Stimulated activated CD4-positive, alpha-beta T cell treated with anti-CD3 and anti-CD28 coated beads, Interleukin-1b, Interleukin-23, amount 100 ng/mL, for 1 hour (primary cell): ENCODE data around the gene CELF5.
"Not testable (repeated sequence)": the region's sequence is repeated elsewhere in the genome, so short reads cannot be mapped to it uniquely, and the experiment has no call there.

Source experiments
- DNase-seq, 2 donors: peaks; one replicate each; pipeline ENCODE4 v3.0.0-alpha.2; 2020; ENCODE audit warnings: low read depth in 2 of 2

CELF5 gene

DNA sequence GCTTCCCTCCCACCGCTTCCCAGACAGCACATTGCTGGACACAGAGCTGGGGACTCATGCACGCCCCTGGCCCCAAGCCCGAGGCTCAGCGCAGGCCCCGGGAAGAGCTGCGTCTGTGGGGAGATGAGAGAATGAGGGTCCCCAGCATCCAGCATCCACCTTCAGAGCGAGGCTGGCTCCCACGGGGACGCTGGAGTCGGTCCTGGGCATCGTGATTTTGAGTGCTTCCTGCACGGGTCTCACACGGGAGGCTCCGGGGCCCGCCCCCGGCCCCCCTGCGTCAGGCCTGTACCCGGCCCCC is 34.0 kb upstream of the CELF5 start:
- DNase-seq = no peak

DNA sequence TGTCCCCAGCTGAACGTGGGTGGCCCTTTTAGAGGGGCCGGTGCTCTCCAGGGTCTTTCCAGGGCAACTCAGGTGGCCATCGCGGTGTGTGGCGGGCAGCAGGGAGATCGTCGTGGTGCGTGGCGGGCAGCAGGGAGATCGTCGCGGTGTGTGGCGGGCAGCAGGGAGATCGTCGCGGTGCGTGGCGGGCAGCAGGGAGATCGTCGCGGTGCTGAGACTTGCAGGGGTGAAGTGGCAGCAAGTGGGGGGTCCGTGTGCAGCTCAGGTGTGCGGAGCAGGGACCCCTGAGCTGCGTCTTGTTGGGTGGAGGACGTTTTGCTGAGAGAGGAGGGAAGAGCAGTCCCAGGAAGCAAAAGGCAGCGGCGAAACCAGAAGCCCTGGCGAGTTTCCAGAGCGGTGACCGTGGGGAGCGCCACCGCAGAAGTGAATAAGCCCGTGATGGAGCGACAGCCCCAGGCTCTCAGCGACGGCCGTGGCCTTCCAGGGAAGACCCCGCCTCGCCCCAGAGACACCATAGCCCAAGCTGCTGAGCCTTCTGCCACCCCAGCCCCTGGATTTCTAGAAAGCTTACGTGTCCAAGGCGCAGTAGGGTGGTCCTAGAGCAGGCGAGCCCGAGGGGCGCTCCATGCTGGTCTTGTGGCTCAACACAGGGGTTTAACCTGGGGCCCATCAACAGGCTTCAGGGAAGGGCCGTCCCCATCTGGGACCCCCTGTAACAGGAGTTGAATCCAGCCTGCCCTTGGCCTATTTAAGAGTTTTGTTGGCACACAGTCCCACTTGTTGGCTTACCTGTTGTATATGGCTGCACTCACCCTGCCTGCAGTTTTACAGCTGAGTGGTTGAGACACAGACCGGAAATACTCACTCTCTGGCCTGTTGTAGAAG is 33.3 kb upstream of the CELF5 start:
- DNase-seq = no peak

DNA sequence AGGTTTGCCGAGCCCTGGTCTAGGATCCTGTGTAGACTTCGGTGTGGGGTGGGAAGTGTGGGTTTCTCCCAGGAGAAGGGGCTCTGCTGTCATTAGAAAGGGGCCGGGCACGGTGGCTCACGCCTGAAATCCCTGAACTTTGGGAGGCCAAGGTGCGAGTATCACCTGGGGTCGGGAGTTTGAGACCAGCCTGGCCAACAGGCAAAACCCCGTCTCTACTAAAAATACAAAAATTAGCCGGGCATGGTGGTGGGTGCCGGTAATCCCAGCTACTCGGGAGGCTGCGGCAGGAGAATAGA is 32.7 kb upstream of the CELF5 start:
- DNase-seq = not testable (repeated sequence)

GRCh38 chr19:3192228-3192635 is 32.2 kb upstream of the CELF5 start:
- no peak for DNase-seq

DNA sequence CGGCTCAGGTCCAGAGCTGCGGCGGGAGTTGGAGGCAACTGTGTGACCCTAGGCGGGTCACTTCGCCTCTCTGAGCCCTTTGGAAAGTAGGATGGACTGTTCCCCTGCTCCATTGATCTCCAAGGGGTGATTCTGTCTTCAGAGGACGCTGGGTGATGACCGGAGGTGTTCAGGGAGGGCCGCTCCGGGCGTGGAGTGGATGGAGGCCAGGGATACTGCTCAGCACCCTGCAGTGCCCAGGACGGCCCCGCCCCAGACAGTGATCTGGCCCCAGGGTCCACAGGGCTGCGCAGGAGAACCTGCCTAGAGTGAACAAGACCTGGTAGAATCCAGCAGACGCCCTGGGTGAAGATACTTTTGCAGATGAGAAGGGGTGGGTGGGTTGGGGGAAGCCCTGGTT is 31.8 kb upstream of the CELF5 start:
- no peak for DNase-seq

DNA sequence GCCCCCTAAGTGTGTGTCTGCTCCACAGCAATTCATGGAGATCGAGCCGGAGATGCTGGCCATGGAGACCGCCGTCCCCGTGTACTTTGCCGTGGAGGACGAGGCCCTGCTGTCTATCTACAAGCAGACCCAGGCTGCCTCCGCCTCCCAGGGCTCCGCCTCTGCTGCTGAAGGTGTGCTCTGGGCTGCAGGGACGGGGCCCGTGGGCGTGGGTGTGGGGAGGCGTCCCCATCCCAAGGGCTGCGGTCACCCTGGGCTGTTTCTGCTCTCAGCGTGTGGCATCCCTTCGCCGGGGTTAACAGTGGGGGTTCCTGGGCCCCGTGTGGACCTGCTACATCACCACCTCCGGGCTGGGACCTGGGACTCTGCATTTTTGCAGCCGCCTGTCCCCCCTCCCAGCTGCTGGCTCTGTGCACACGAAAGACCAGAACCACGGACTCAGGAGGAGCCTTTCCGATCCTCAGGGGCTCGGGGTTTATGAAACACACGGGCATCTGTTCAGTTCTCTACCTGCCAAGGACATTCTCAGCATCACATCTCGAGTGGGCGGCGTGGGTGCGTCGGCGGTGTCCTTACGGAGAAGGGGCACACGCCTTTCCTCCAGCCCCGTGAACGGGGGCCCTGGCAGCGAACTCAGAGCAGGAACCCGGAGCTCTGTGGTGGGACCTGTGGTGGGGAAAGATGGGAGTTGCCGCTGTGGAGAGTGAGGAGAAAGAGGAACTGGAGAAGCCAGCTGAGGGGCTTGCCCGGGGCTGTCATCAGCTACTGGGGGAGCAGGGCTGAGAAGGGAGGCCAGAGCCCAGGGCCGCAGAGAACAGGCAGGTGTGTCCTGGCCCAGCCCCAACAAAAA is 31.0 kb upstream of the CELF5 start:
- no peak for DNase-seq

DNA sequence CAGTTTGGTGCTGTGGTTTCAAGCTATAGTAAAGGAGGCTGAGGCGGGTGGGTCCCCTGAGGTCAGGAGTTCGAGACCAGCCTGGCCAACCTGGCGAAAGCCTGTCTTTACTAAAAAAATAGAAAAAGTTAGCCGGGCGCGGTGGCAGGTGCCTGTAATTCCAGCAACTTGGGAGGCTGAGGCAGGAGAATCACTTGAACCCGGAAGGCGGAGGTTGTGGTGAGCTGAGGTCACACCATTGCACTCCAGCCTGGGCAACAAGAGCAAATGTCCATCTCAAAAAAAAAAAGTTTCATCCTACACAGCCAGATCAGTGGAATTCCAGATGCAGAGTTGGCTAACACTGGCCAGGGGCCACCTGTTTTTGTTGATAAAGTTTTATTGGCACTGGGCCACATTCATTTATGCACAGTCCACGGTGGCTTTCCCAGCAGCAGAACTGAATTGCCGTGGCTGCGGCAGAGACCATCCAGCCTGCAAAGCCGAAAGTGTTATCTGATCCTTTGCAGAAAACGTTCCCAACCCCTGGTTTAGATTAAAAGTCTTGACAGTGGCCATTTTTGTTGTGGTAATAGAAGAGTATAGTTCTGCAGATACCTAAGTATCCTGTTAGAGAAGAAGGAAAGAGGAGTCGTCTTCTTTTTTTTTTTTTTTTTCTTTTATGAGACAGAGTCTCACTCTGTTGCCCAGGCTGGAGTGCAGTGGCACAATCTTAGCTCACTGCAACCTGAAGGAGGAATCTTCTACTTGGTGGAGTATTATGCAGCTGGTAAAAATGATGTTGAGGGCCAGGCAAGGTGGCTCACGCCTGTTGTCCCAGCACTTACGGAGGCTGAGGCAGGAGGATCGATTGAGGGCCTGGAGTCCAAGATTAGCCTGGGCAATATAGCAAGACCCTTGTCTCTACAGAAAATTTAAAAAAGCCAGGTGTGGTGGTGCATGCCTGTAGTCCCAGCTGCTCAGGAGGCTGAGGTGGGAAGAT is 30.1 kb upstream of the CELF5 start:
- DNase-seq = no peak

DNA sequence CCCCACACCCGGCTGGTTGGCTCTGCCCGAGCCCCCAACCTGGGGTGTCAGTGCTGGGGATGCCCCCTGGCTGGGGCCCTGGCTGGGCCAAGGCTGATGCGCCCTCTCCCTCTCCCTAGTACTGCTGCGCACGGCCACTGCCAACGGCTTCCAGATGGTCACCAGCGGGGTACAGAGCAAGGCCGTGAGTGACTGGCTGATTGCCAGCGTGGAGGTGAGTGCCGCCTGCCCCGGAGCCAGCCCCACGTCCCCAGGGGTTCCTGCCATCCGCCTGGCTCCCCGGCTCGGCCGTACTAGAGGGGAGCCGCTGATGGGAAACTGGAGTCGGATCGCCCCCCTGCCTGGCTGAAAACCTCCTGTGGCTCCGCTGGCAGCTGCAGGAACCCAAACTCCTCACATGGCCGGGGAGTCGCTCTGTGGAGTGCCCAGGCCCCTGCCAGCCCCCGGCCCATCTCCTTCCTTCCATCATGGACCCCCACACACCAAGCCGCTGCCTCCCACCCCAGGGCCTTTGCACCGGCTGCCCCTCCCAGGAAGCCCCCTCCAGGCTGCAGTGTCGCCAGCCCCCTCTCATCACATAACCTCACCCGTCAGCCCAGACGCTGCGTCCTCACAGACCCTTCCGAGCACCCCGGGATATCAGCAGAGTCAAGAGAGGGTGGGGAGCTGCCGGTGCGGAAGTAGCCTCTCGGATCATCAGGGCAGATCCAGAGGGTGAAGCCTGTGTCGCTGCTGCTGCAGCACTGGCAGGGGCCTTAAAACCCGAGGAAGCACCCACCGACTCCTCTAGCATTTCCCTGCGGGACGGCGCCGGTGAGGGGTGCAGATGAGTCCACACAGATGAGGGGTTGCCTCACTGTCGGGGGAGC is 28.2 kb upstream of the CELF5 start:
- DNase-seq = no peak

DNA sequence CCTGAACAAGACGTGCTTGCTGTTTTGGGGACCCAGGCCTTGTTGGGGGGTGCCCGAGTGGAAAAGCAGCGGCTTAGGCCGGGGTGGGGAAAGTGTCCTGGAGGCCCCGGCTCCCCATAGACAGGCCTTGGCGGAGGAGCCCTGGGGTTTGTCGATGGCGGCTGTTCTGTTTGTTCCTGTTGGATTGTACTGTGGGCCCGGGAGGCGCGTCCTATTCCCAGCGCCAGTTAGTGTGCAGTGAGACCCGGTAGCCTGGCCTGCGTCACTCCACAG is 27.6 kb upstream of the CELF5 start:
- DNase-seq = no peak

DNA sequence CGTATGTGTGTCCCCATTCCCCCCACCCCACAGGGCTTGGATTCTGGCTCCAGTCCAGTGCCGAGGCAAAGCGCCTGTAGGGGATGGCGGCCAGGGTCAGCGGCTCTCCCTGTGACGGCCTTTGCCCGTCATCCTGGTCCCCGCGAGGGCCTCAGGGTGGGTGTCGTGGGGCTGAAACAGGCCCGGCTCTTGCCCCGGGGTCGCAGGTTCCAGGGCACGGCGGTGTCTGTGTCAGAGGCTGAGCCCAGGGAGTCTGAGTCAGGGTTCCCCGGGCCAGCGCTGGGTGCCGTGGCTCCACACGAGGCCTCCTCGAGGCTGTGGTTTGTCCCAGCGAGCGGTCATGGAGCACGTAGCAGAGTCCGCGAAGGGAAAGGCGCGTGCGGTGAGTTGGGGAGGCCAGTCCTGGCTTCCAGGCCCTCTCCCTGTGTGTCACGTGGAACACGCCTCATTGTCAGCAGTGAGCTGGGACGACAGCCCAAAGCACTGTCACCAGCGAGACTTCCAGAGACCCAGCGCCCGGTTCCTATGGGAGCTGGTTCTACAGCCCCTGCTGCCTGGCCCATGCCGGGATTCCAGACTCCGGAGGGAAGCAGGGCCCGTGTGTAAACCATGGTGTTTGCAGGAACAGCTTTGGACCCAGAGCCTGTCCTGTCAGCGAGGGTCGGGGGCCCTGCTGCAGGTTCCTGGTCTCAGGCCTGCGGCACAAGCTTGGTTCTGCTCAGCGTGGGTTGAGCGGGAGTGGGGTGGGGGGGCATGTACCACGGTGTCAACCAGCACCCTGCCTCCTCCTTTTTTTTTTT is 25.4 kb upstream of the CELF5 start:
- DNase-seq = no peak

- no peak for DNase-seq
Observed at GRCh38 chr19:3201072-3201700, 23.3 kb upstream of the CELF5 start.

- DNase-seq = no peak
Observed at GRCh38 chr19:3201911-3202310, 22.6 kb upstream of the CELF5 start.

- DNase-seq = no peak
Observed at GRCh38 chr19:3202346-3202745, 22.1 kb upstream of the CELF5 start.

GRCh38 chr19:3202895-3203294 is 21.6 kb upstream of the CELF5 start:
- not testable (repeated sequence) for DNase-seq

- no peak for DNase-seq
Observed at GRCh38 chr19:3203805-3204645, 20.4 kb upstream of the CELF5 start.

GRCh38 chr19:3204646-3205275 is 19.7 kb upstream of the CELF5 start:
- DNase-seq = no peak

DNA sequence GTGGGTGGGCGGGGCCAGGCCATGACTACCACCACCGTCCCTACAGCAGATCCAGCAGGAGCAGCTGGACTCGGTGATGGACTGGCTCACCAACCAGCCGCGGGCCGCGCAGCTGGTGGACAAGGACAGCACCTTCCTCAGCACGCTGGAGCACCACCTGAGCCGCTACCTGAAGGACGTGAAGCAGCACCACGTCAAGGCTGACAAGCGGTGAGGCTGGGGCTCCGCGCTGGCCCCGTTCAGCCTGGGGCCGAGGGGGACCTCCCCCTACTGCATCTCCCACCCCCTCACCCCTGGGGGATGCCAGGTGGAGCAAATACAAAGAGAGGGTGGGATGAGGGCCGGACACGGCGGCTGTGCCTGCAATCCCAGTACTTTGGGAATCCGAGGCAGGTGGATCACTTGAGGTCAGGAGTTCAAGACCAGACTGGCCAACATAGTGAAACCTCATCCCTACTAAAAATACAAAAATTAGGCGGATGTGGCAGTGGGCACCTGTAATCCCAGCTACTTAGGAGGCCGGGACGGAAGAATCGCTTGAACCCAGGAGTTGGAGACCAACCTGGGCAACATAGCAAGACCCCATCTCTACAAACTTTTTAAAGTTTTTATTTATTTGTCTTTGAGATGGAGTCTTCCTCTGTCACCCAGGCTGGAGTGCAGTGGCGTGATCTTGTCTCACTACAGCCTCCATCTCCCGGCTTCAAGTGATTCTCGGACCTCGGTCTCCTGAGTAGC is 18.1 kb upstream of the CELF5 start:
- no peak for DNase-seq
